Trophoblast cell (in vitro differentiated cells and primary cell): Measurements from ENCODE around the gene PGK1.

Experiments
- DNase-seq, 2 donors: peaks; one replicate each; pipeline ENCODE4 v3.0.0-alpha.2; 2016
- H2AFZ ChIP-seq: 2 replicates; pipeline ENCODE4 v1.6.1; 2013; ENCODE audit warnings: low read length, moderate library complexity, mild to moderate bottlenecking; ENCODE audit not compliant: insufficient read depth, poor library complexity
- H2AK5ac ChIP-seq: 2 replicates; pipeline ENCODE4 v1.6.1; 2013; ENCODE audit warnings: mild to moderate bottlenecking, low read length
- H2BK120ac ChIP-seq: 2 replicates; pipeline ENCODE4 v1.6.1; 2013; ENCODE audit warnings: low read length, mild to moderate bottlenecking, moderate library complexity; ENCODE audit not compliant: insufficient read depth, poor library complexity
- H2BK12ac ChIP-seq: 2 replicates; pipeline ENCODE4 v1.6.1; 2013; ENCODE audit warnings: mild to moderate bottlenecking, low read length, moderate library complexity
- H2BK5ac ChIP-seq: 2 replicates; pipeline ENCODE4 v1.6.1; 2013; ENCODE audit warnings: low read length, low read depth, moderate library complexity, mild to moderate bottlenecking; ENCODE audit not compliant: poor library complexity
- H3K14ac ChIP-seq: 2 replicates; pipeline ENCODE4 v1.6.1; 2013; ENCODE audit warnings: mild to moderate bottlenecking, low read length
- H3K18ac ChIP-seq: 2 replicates; pipeline ENCODE4 v1.6.1; 2013; ENCODE audit warnings: mild to moderate bottlenecking, low read length
- H3K23ac ChIP-seq: 2 replicates; pipeline ENCODE4 v1.6.1; 2013; ENCODE audit warnings: low read length
- H3K27ac ChIP-seq: 2 replicates; pipeline ENCODE4 v1.5.1; 2013; ENCODE audit warnings: low read depth, mild to moderate bottlenecking, inconsistent platforms, low read length, moderate library complexity
- H3K27me3 ChIP-seq: 2 replicates; pipeline ENCODE4 v1.6.1; 2013; ENCODE audit warnings: inconsistent platforms, mild to moderate bottlenecking, low read length, moderate library complexity; ENCODE audit not compliant: insufficient read depth
- H3K36me3 ChIP-seq, 2 experiments: 1 replicate in 1 of 2; 2 replicates in 1 of 2; pipeline ENCODE4 v1.6.1; 2013; ENCODE audit warnings: low read length in 2 of 2, mild to moderate bottlenecking in 2 of 2, moderate library complexity in 1 of 2; ENCODE audit not compliant: insufficient read depth in 2 of 2, control insufficient read depth in 1 of 2
- H3K4ac ChIP-seq: 2 replicates; pipeline ENCODE4 v1.6.1; 2013; ENCODE audit warnings: low read depth, mild to moderate bottlenecking, low read length, moderate library complexity
- H3K4me1 ChIP-seq, 2 experiments: 1 replicate in 1 of 2; 2 replicates in 1 of 2; pipeline ENCODE4 v1.6.1; 2013; ENCODE audit warnings: low read length in 2 of 2, mild to moderate bottlenecking in 2 of 2, moderate library complexity in 1 of 2; ENCODE audit not compliant: insufficient read depth in 2 of 2, control insufficient read depth in 1 of 2
- H3K4me2 ChIP-seq: 2 replicates; pipeline ENCODE4 v1.6.1; 2013; ENCODE audit warnings: inconsistent platforms, mild to moderate bottlenecking, low read length, moderate library complexity
- H3K4me3 ChIP-seq: 2 replicates; pipeline ENCODE4 v1.5.1; 2013; ENCODE audit warnings: mild to moderate bottlenecking, low read depth, low read length, inconsistent platforms
- H3K79me1 ChIP-seq: one replicate; pipeline ENCODE4 v1.6.1; 2013; ENCODE audit warnings: low read length
- H3K79me2 ChIP-seq: 2 replicates; pipeline ENCODE4 v1.6.1; 2013; ENCODE audit warnings: low read length, mild to moderate bottlenecking; ENCODE audit not compliant: control insufficient read depth, insufficient read depth, poor library complexity
- H3K9ac ChIP-seq: 2 replicates; pipeline ENCODE4 v1.6.1; 2013; ENCODE audit warnings: mild to moderate bottlenecking, low read length
- H3K9me3 ChIP-seq: 2 replicates; pipeline ENCODE4 v1.6.1; 2013; ENCODE audit warnings: low read depth, mild to moderate bottlenecking, control low read depth, inconsistent platforms, low read length; ENCODE audit not compliant: insufficient read depth
- H4K12ac ChIP-seq: 2 replicates; pipeline ENCODE4 v1.6.1; 2013; ENCODE audit warnings: low read depth, mild to moderate bottlenecking, low read length, moderate library complexity
- H4K8ac ChIP-seq: 2 replicates; pipeline ENCODE4 v1.6.1; 2013; ENCODE audit warnings: low read depth, mild to moderate bottlenecking, low read length, moderate library complexity
- H4K91ac ChIP-seq: one replicate; pipeline ENCODE4 v1.6.1; 2013; ENCODE audit warnings: low read depth, mild to moderate bottlenecking, low read length, moderate library complexity
- WGBS: extraction: QIAGEN DNeasy Blood & Tissue Kit; methylation state at CpG from one replicate; pipeline ENCODE4 v1.1.7; 2013; ENCODE audit warnings: missing lambda C conversion rate; ENCODE audit not compliant: insufficient read length, insufficient coverage; ENCODE audit errors: extremely low coverage; 5-methylcytosine and 5-hydroxymethylcytosine counted together

The PGK1 gene

GRCh38 chrX:78102091-78102490 is 2.0 kb upstream of the PGK1 start:
- H3K4me3 ChIP-seq: no peak overlapping the region
- H2AFZ ChIP-seq: no peak overlapping the region
- no peaks in the 10 kb centered on the region for H3K27me3 ChIP-seq
- H3K9ac ChIP-seq: no peak overlapping the region
- no peak overlapping the region for H2BK12ac ChIP-seq
- no peak overlapping the region for H2AK5ac ChIP-seq
- peaks cover 0 to 2% of the 10 kb centered on the region in 2 experiments for H3K36me3 ChIP-seq
- no peak overlapping the region for H3K14ac ChIP-seq
- peaks cover 0 to 9% of the 10 kb centered on the region in 2 experiments for H3K4me1 ChIP-seq
- H3K4me2 ChIP-seq: no peak overlapping the region
- no peak overlapping the region for H3K18ac ChIP-seq
- H2BK5ac ChIP-seq: no peak overlapping the region
- H3K9me3 ChIP-seq: no peaks in the 10 kb centered on the region
- no CpG with 5 or more reads among the region's 1 CpG for WGBS
- no peak overlapping the region for H3K4ac ChIP-seq
- no peak overlapping the region for H4K91ac ChIP-seq
- peaks cover 14% of the 10 kb centered on the region for H3K79me2 ChIP-seq
- no peak overlapping the region for H3K27ac ChIP-seq
- H3K79me1 ChIP-seq: peaks cover 9% of the 10 kb centered on the region
- no peak overlapping the region for H3K23ac ChIP-seq
- no peak overlapping the region for H2BK120ac ChIP-seq
- no peak for DNase-seq
- H4K12ac ChIP-seq: no peak overlapping the region
- no peak overlapping the region for H4K8ac ChIP-seq

GRCh38 chrX:78103001-78103622 is 936 bp upstream of the PGK1 start:
- H4K91ac ChIP-seq: no peak overlapping the region
- H2AFZ ChIP-seq: peak overlapping the region; percentile 83
- H4K12ac ChIP-seq: peak overlapping the region; percentile 54
- H3K4me1 ChIP-seq: peaks cover 0 to 9% of the 10 kb centered on the region in 2 experiments
- no peak overlapping the region for H2BK5ac ChIP-seq
- no peaks in the 10 kb centered on the region for H3K9me3 ChIP-seq
- peaks cover 0 to 2% of the 10 kb centered on the region in 2 experiments for H3K36me3 ChIP-seq
- H2BK120ac ChIP-seq: no peak overlapping the region
- no peak overlapping the region for H3K9ac ChIP-seq
- no peak overlapping the region for H2BK12ac ChIP-seq
- H3K4me3 ChIP-seq: no peak overlapping the region
- H2AK5ac ChIP-seq: no peak overlapping the region
- WGBS: no CpG with 5 or more reads among the region's 23 CpGs
- no peak overlapping the region for H3K23ac ChIP-seq
- peak overlapping the region; percentile 85 for H3K27ac ChIP-seq
- H3K79me1 ChIP-seq: peaks cover 9% of the 10 kb centered on the region
- no peak overlapping the region for H3K4ac ChIP-seq
- peaks cover 14% of the 10 kb centered on the region for H3K79me2 ChIP-seq
- no peak overlapping the region for H3K14ac ChIP-seq
- no peak for DNase-seq
- no peaks in the 10 kb centered on the region for H3K27me3 ChIP-seq
- no peak overlapping the region for H3K18ac ChIP-seq
- peak overlapping the region; percentile 61 for H3K4me2 ChIP-seq
- H4K8ac ChIP-seq: peak overlapping the region; percentile 60

GRCh38 chrX:78104447-78105176 is 564 bp downstream of the PGK1 start:
- peak overlapping the region; percentile 83 for H3K4me2 ChIP-seq
- H4K91ac ChIP-seq: peak overlapping the region; percentile 79
- H4K8ac ChIP-seq: peak overlapping the region; percentile 80
- H3K4me1 ChIP-seq: peaks cover 0 to 9% of the 10 kb centered on the region in 2 experiments
- WGBS: no CpG with 5 or more reads among the region's 27 CpGs
- H3K9ac ChIP-seq: peak overlapping the region; percentile 91
- H3K79me2 ChIP-seq: peaks cover 14% of the 10 kb centered on the region
- peaks cover 9% of the 10 kb centered on the region for H3K79me1 ChIP-seq
- peak overlapping the region; percentile 75 for H3K18ac ChIP-seq
- peak overlapping the region; percentile 78 for H3K27ac ChIP-seq
- H2AK5ac ChIP-seq: peak overlapping the region; percentile 94
- no peak overlapping the region for H3K23ac ChIP-seq
- no peaks in the 10 kb centered on the region for H3K27me3 ChIP-seq
- H4K12ac ChIP-seq: peak overlapping the region; percentile 85
- H3K4me3 ChIP-seq: peak overlapping the region; percentile 87
- H3K36me3 ChIP-seq: peaks cover 0 to 2% of the 10 kb centered on the region in 2 experiments
- peak overlapping the region; percentile 38 for H2AFZ ChIP-seq
- H3K14ac ChIP-seq: peak overlapping the region; percentile 90
- H2BK5ac ChIP-seq: peak overlapping the region; percentile 76
- no peaks in the 10 kb centered on the region for H3K9me3 ChIP-seq
- H2BK12ac ChIP-seq: no peak overlapping the region
- DNase-seq: peak; percentile 6 to 55
- peak overlapping the region; percentile 81 for H3K4ac ChIP-seq
- H2BK120ac ChIP-seq: peak overlapping the region; percentile 81

- Histone ChIP-seq H3K23ac (no peak overlapping the region), H3K79me1 (peaks cover 9% of the 10 kb centered on the region), H3K4me3 (no peak overlapping the region), H4K8ac (no peak overlapping the region), H2BK5ac (no peak overlapping the region), H3K4me1 (peaks cover 0 to 9% of the 10 kb centered on the region in 2 experiments), H4K91ac (no peak overlapping the region), H3K36me3 (peaks cover 4% of the 10 kb centered on the region in 2 experiments), H3K27me3 (no peaks in the 10 kb centered on the region), H3K4ac (peak overlapping the region; percentile 81), H3K18ac (no peak overlapping the region), H3K9ac (no peak overlapping the region), H2BK12ac (no peak overlapping the region), H3K4me2 (peak overlapping the region; percentile 83), H2AFZ (no peak overlapping the region), H2BK120ac (no peak overlapping the region), H4K12ac (no peak overlapping the region), H3K9me3 (no peaks in the 10 kb centered on the region), H3K79me2 (peaks cover 14% of the 10 kb centered on the region), H3K14ac (no peak overlapping the region), H3K27ac (no peak overlapping the region), H2AK5ac (no peak overlapping the region)
- no CpG with 5 or more reads among the region's 11 CpGs for WGBS
- DNase-seq: no peak
Measured at GRCh38 chrX:78105944-78106650, 2.0 kb downstream of the PGK1 start.
